ENCODE results near the gene VPS35L. TPM values are rescaled to one million over a fixed set of nuclear protein-coding genes. Genes with fewer than 3 reads are reported as not detected.

VPS35L gene
- total and polyA plus RNA-seq, 2 experiments from 2014 or later: 47.5 to 52.8 TPM

DNA sequence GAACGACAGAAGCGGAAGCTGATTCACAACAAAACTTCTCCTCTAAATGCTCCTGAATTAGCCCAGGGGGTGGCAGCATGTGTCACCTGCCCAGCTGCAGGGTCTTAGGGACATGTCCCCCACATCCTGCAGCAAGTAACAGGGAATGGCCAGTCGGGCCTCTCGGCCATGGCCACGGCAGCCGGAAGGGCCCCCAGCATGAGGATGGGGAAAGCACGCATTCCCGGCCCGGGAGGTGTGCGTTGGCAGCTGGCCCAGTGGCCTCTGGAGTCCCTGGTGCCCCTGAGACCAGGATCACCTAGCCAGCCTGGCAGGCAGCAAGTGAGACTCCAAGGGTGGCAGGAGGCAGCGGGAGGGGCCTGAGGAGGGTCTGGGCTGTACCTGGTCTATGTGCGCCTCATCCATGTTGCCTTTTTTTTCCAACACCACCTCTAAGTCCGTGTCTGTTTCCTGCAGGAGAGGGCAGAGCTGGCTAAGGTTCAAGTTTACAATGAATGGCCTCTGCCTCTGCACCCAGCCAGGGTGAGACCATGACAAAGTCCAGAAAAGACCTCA is 155.6 kb downstream of the VPS35L start:
- no peak for TF ChIP-seq EZH2 (IDR thresholded peaks at IDR 0.05; ENCODE audit: borderline replicate concordance)
- no peaks in the 10 kb centered on the region for H3K27me3 ChIP-seq
- H3K27ac ChIP-seq: no peak overlapping the region
- no peak overlapping the region for H3K4me3 ChIP-seq
- H3K36me3 ChIP-seq (replicated peaks; ENCODE audit: insufficient read depth, low read depth): no peaks in the 10 kb centered on the region
- H2AFZ ChIP-seq: no peak overlapping the region
- H3K4me2 ChIP-seq: no peak overlapping the region
- H3K4me1 ChIP-seq (ENCODE audit: insufficient read depth): peaks cover 4% of the 10 kb centered on the region
- no peak for DNase-seq (ENCODE audit: low spot score)
- WGBS (ENCODE audit: low lambda C conversion rate, missing lambda C conversion rate): 85% methylated on average over 13 of the region's 13 CpGs
- no peaks in the 10 kb centered on the region for H3K9me3 ChIP-seq (ENCODE audit: low read depth)
- H3K9me2 ChIP-seq (replicated peaks; ENCODE audit: insufficient read depth): no peaks in the 10 kb centered on the region
- no peaks in the 10 kb centered on the region for H4K20me1 ChIP-seq (ENCODE audit: insufficient read depth, poor library complexity, severe bottlenecking)
- H3K79me2 ChIP-seq: peaks cover 33% of the 10 kb centered on the region

DNA sequence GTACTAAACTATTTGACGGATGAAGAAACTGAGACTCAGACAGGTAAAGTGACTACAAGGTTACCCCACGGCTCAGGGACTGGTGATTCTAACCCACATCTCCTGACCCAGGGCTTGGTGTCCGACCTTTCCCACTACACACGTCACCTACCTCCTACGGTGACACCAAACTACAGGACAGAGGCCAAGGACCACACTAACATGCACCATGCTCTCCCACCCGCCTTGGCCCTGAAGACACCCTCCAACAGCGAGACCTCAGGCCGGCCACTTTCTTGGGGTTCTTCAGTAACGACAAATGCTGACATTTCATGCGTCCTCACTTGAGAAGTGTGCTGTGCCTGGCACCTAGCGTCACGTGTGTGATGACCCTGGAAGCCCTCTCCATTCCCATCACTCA is 156.1 kb downstream of the VPS35L start:
- Histone ChIP-seq H3K4me1 (ENCODE audit: insufficient read depth) (peaks cover 10% of the 10 kb centered on the region), H3K36me3 (replicated peaks; ENCODE audit: insufficient read depth, low read depth) (no peaks in the 10 kb centered on the region), H3K4me3 (no peak overlapping the region), H4K20me1 (ENCODE audit: insufficient read depth, poor library complexity, severe bottlenecking) (no peaks in the 10 kb centered on the region), H3K79me2 (peaks cover 38% of the 10 kb centered on the region), H3K27ac (no peak overlapping the region), H3K9me2 (replicated peaks; ENCODE audit: insufficient read depth) (no peaks in the 10 kb centered on the region), H2AFZ (no peak overlapping the region), H3K4me2 (no peak overlapping the region), H3K9me3 (ENCODE audit: low read depth) (no peaks in the 10 kb centered on the region), H3K27me3 (no peaks in the 10 kb centered on the region)
- TF ChIP-seq EZH2phosphoT487 (IDR thresholded peaks at IDR 0.05; ENCODE audit: low read depth, severe bottlenecking, unreplicated experiment) (no peak), EZH2 (IDR thresholded peaks at IDR 0.05; ENCODE audit: borderline replicate concordance) (no peak)
- TF ChIP-seq, protein P1, sequence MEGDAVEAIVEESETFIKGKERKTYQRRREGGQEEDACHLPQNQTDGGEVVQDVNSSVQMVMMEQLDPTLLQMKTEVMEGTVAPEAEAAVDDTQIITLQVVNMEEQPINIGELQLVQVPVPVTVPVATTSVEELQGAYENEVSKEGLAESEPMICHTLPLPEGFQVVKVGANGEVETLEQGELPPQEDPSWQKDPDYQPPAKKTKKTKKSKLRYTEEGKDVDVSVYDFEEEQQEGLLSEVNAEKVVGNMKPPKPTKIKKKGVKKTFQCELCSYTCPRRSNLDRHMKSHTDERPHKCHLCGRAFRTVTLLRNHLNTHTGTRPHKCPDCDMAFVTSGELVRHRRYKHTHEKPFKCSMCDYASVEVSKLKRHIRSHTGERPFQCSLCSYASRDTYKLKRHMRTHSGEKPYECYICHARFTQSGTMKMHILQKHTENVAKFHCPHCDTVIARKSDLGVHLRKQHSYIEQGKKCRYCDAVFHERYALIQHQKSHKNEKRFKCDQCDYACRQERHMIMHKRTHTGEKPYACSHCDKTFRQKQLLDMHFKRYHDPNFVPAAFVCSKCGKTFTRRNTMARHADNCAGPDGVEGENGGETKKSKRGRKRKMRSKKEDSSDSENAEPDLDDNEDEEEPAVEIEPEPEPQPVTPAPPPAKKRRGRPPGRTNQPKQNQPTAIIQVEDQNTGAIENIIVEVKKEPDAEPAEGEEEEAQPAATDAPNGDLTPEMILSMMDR (IDR thresholded peaks at IDR 0.05; ENCODE audit: poor library complexity): no peak
- 93% methylated on average over 12 of the region's 12 CpGs for WGBS (ENCODE audit: low lambda C conversion rate, missing lambda C conversion rate)
- no peak for DNase-seq (ENCODE audit: low spot score)

DNA sequence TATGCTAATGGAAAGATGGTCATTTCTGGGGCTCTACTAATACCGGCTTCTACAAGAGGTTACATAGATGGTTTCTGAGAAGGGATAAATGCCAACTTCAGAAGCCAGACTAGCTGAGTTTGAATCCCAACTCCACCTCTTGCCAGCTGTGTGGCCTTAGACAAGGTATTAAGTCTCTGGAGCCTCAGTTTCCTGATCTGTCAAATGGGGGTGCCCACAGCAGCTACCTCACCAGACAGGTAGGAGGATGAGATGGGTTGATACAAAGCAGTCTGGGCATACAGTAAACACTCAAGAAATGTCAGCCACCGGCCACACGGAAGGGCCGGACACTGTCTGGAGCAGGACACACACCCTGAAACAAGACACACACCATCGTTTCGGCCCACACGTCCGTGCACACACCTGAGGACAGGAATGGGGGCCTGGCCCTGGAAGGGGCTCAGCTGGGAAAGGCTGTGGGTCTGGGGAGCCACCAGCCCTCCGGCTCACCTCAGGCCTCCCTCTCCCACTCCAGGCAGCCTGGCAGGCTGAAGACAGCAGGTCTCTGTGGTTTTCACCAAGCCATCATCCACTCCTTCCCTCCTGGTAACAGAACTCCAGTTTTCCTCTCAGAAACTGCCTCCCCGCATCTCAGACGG is 157.0 kb downstream of the VPS35L start:
- no peaks in the 10 kb centered on the region for H3K36me3 ChIP-seq (replicated peaks; ENCODE audit: insufficient read depth, low read depth)
- no peak overlapping the region for H3K27ac ChIP-seq
- no peak overlapping the region for H3K4me3 ChIP-seq
- peaks cover 47% of the 10 kb centered on the region for H3K79me2 ChIP-seq
- TF ChIP-seq, protein P1 (IDR thresholded peaks at IDR 0.05; ENCODE audit: poor library complexity): no peak
- no peaks in the 10 kb centered on the region for H3K27me3 ChIP-seq
- peaks cover 15% of the 10 kb centered on the region for H3K4me1 ChIP-seq (ENCODE audit: insufficient read depth)
- WGBS (ENCODE audit: low lambda C conversion rate, missing lambda C conversion rate): 95% methylated on average over 11 of the region's 11 CpGs
- no peaks in the 10 kb centered on the region for H3K9me3 ChIP-seq (ENCODE audit: low read depth)
- H2AFZ ChIP-seq: no peak overlapping the region
- H3K4me2 ChIP-seq: no peak overlapping the region
- no peaks in the 10 kb centered on the region for H3K9me2 ChIP-seq (replicated peaks; ENCODE audit: insufficient read depth)
- H4K20me1 ChIP-seq (ENCODE audit: insufficient read depth, poor library complexity, severe bottlenecking): no peaks in the 10 kb centered on the region
- no peak for DNase-seq (ENCODE audit: low spot score)

DNA sequence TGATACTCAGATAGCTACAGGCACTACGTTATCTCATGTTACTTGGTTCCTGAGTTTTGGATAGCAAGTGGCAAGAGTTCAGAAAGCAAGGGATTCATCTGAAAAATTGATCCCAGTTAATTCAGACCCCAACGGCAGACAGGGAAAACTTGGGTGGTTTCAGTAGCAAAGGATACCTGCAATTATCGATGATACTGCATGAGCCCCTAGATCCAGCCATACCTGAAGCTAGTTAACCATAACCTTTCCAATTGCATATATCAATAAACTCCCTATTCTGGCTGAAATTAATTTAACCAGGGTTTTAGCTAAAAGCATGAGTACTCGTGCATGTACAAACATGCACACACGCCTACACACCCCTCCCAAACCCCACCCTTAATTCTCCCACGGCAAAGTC is 158.2 kb downstream of the VPS35L start:
- Histone ChIP-seq H3K4me2 (no peak overlapping the region), H3K9me2 (replicated peaks; ENCODE audit: insufficient read depth) (no peaks in the 10 kb centered on the region), H3K4me3 (no peak overlapping the region), H3K4me1 (ENCODE audit: insufficient read depth) (peaks cover 15% of the 10 kb centered on the region), H3K36me3 (replicated peaks; ENCODE audit: insufficient read depth, low read depth) (no peaks in the 10 kb centered on the region), H3K9me3 (ENCODE audit: low read depth) (no peaks in the 10 kb centered on the region), H3K27ac (no peak overlapping the region), H2AFZ (no peak overlapping the region), H3K79me2 (peaks cover 49% of the 10 kb centered on the region), H3K27me3 (no peaks in the 10 kb centered on the region), H4K20me1 (ENCODE audit: insufficient read depth, poor library complexity, severe bottlenecking) (no peaks in the 10 kb centered on the region)
- DNase-seq (ENCODE audit: low spot score): no peak
- TF ChIP-seq, protein P1 (IDR thresholded peaks at IDR 0.05; ENCODE audit: poor library complexity): no peak
- TF ChIP-seq EZH2phosphoT487 (IDR thresholded peaks at IDR 0.05; ENCODE audit: low read depth, severe bottlenecking, unreplicated experiment) (no peak), EZH2 (IDR thresholded peaks at IDR 0.05; ENCODE audit: borderline replicate concordance) (no peak)
- WGBS (ENCODE audit: low lambda C conversion rate, missing lambda C conversion rate): 97% methylated on average over 6 of the region's 6 CpGs

Measured in hepatocyte (in vitro differentiated cells).